ENCODE data around the gene NFU1.

- TF ChIP-seq CTCF (CRISPR knock-in tag; IDR thresholded peaks at IDR 0.05) (no peak), ZBTB7A (CRISPR knock-in tag; IDR thresholded peaks at IDR 0.05) (no peak), ZNF253 (CRISPR knock-in tag; IDR thresholded peaks at IDR 0.05; ENCODE audit: borderline replicate concordance) (no peak), CBX5 (CRISPR knock-in tag; IDR thresholded peaks at IDR 0.05; ENCODE audit: borderline replicate concordance) (no peak), PRDM10 (CRISPR knock-in tag; IDR thresholded peaks at IDR 0.05; ENCODE audit: low read depth) (no peak), POLR2A (IDR thresholded peaks at IDR 0.05; ENCODE audit: insufficient read depth in 1 of 2, low read depth in 2 of 2, low read length in 2 of 2) (no peak), NR1H2 (CRISPR knock-in tag; IDR thresholded peaks at IDR 0.05; ENCODE audit: borderline replicate concordance, low read depth) (no peak), YEATS2 (CRISPR knock-in tag; IDR thresholded peaks at IDR 0.05; ENCODE audit: borderline replicate concordance) (no peak), NFYB (CRISPR knock-in tag; IDR thresholded peaks at IDR 0.05) (no peak), MTERF4 (CRISPR knock-in tag; IDR thresholded peaks at IDR 0.05) (no peak), SMARCC2 (IDR thresholded peaks at IDR 0.05) (no peak), ZNF780A (CRISPR knock-in tag; IDR thresholded peaks at IDR 0.05) (no peak), CREM (IDR thresholded peaks at IDR 0.05) (no peak), CREM (CRISPR knock-in tag; IDR thresholded peaks at IDR 0.05) (no peak)
Observed at GRCh38 chr2:69411120-69411519, 26.1 kb downstream of the NFU1 start.

Measured in HepG2 (cell line).